NCI-H1092 (cell line): ENCODE measurements around the gene PAEP.
"Not testable (repeated sequence)": the region's sequence is repeated elsewhere in the genome, so short reads cannot be mapped to it uniquely, and the experiment has no call there.

ENCODE experiments used
- DNase-seq: peaks from one replicate; lab custom pipeline; 2025; lab: John Stamatoyannopoulos, UW

The PAEP gene

GRCh38 chr9:135526089-135526729 is 35.3 kb upstream of the PAEP start:
- DNase-seq: no peak

DNA sequence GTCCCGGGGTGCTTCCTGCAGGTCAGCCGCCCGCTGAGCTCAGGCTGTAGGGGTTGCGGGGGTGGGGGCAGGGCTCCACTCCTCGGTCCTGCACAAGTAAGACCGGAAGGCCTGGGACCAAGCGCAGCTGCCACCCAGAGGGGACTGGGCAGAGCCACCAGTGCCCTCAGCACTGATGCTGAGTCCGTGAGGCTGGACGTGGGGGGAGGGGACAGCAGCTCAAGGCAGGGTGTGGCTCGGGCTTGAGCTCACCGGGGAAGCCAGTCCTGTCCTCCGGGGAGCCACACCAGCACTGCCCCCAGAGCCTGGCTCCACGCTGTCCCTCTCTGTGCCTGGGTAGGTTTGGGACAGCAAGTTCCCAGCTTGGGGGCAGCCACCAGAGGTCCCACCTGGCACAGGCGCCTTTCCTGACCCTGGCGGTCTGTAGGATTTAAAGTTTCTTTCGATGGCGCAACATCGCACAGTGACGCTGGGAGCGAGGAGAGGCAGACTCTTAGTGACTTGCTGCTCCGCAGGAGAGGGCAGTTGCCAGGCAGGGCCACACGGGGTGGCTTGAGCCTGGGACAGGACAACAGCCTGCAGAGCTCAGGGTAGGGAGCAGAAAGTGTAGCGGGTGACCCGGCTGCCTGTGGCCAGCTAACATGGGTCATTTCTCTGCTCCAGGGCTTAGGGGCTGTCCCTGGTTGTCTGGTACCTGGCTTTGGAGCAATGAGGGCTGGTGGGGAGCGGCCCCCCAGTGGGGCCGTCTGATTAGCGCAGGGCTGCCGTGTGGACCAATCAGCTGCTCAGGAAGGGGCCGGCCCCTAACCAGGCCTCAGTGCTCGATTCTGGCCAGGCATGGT is 34.6 kb upstream of the PAEP start:
- DNase-seq: no peak

GRCh38 chr9:135528842-135529435 is 32.6 kb upstream of the PAEP start:
- DNase-seq: not testable (repeated sequence)

DNA sequence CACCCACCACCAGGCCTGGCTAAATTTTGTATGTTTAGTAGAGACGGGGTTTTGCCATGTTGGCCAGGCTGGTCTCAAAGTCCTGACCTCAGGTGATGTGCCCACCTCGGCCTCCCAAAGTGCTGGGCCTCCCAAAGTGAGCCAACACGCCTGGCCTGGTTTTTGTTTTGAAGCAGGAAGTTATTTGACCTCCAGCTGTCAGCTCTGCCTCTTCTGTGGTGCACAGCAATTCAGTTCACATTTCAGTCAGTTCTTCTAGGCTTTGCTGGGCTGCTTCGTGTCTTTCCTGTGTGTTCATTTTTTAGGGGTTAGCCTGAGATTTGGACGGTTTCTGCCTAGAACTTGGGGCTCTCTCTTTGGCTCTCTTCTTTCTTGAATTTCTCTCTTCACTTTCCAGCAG is 31.4 kb upstream of the PAEP start:
- DNase-seq: no peak

GRCh38 chr9:135531096-135531495 is 30.5 kb upstream of the PAEP start:
- no peak for DNase-seq

GRCh38 chr9:135533113-135533512 is 28.4 kb upstream of the PAEP start:
- DNase-seq: no peak

- DNase-seq: no peak
Observed at GRCh38 chr9:135533674-135534073, 27.9 kb upstream of the PAEP start.

DNA sequence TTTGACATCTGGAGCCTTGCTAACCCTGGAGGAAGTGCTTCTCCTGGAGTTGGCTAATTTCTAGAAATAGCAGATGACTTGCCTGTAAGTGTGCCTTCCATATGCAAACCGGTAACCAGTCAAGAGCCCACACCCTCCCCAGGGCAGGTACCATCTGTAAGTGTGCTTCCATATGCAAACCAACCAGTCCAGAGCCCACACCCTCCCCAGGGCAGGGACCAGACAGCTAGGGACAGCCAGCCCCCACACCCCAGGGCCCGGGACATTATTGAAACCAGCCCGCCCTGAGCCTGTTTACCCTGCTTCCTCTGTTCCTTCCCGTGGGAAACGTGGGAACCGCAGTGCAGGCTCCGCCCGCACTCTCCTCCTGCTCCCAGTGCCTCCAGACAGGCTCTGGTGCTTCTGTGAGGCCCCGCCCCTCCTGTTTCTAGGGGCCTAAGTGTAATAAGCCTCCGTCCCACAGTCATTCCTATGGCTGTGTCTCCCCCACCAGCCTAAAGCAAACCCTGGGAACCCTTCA is 27.3 kb upstream of the PAEP start:
- not testable (repeated sequence) for DNase-seq

DNA sequence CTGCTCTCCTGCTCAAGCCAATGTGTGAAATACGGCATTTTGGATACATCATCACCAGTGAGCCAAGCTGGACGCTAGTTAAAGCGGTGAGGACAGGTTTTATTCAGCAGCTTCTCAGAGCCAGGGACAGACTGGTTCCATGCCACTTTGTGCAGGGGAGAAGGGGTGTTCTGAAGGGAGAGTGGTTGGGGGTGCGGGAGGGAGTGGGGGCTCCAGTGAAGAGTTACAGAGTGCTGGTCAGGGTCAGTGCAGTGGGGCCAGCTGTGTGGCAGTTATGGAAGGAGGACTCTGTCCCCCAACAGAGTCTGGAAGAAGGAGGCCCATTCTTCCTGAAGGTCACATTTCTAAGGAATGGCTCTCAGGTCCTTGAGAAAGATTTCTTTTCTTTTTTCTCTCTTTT is 26.7 kb upstream of the PAEP start:
- not testable (repeated sequence) for DNase-seq

DNA sequence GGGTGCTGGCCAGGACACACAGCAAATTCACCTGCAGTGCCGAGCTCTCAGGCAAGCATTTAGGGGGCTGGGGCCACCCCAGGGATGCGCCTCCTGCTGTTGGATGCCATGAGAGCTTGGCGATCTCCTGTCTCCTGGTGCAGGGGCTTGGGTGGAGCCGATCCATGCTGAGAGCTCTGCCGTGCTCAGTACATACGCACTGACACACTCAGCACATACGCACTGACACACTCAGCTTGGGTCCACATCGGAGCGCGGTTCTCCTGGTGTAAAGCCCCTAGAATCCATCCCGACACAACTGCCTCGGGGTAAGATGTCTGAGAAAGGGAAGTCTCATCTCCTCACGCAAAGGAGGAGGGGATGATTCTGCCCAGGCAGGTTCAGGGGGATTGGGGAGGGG is 25.9 kb upstream of the PAEP start:
- DNase-seq: not testable (repeated sequence)

GRCh38 chr9:135536216-135536615 is 25.3 kb upstream of the PAEP start:
- DNase-seq: no peak

- not testable (repeated sequence) for DNase-seq
Observed at GRCh38 chr9:135543262-135543894, 18.2 kb upstream of the PAEP start.

DNA sequence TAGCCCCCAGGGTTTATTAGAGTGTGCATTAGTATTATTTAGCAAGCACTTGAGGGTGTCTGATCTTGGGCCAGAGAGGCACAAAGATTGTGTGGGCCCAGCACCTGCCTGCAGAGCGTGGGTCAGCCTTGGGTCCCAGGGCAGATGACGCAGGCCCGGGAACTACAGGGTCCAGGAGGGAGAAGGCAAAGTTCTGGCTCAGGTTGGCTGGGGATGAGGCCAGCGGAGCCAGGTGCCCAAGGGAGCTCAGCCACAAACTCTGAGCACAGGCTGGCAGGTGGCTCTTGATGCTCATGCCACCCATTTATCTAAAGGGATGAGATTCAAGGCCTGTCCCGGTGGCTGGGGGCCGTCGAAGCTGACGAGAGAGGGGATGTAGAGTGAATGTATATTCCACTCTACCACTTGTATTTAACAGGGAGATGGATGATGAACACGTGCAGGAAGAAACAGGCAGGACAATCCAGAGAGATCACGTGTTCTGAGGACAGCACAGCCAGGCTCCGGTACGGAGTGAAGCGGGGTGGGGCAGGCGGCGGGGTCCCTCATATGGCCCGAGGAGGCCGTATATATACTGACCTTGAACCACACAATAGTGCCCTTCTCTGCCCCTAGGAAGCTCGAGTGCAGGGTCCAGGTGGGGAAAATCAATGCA is 16.4 kb upstream of the PAEP start:
- no peak for DNase-seq

GRCh38 chr9:135545646-135546176 is 15.8 kb upstream of the PAEP start, which contains the start of gene OBP2A:
Gene OBP2A (plus strand): TSS chr9:135546126. CDS start chr9:135546181, 55 bp downstream.
- DNase-seq: not testable (repeated sequence)

GRCh38 chr9:135546792-135547617 is 14.6 kb upstream of the PAEP start:
- not testable (repeated sequence) for DNase-seq

- no peak for DNase-seq
Observed at GRCh38 chr9:135547756-135548736, 13.5 kb upstream of the PAEP start.

- DNase-seq: not testable (repeated sequence)
Observed at GRCh38 chr9:135549478-135550343, 11.8 kb upstream of the PAEP start.

- DNase-seq: no peak
Observed at GRCh38 chr9:135550344-135550918, 11.1 kb upstream of the PAEP start.
